HCEC 1CT (cell line): ENCODE results near the gene FAM72B.
"Not testable (repeated sequence)": the region's sequence is repeated elsewhere in the genome, so short reads cannot be mapped to it uniquely, and the experiment has no call there.

ENCODE experiments used
- DNase-seq: peaks from one replicate; pipeline ENCODE4 v3.0.0-alpha.2; 2017

Gene FAM72B

GRCh38 chr1:121199763-121200162 lies 15.6 kb upstream of the FAM72B start:
- DNase-seq: not testable (repeated sequence)

GRCh38 chr1:121197095-121197882 lies 13.1 kb upstream of the FAM72B start:
- DNase-seq: not testable (repeated sequence)

- not testable (repeated sequence) for DNase-seq
Measured at GRCh38 chr1:121192512-121192911, 8.4 kb upstream of the FAM72B start.

- DNase-seq: not testable (repeated sequence)
Measured at GRCh38 chr1:121187914-121188313, 3.8 kb upstream of the FAM72B start.

GRCh38 chr1:121186191-121186590 lies 2.1 kb upstream of the FAM72B start:
- not testable (repeated sequence) for DNase-seq

- DNase-seq: not testable (repeated sequence)
Measured at GRCh38 chr1:121185140-121185708, 1.1 kb upstream of the FAM72B start.

- DNase-seq: not testable (repeated sequence)
Measured at GRCh38 chr1:121183867-121184266, 273 bp downstream of the FAM72B start.

- DNase-seq: not testable (repeated sequence)
Measured at GRCh38 chr1:121178197-121178596, 5.9 kb downstream of the FAM72B start.

- DNase-seq: not testable (repeated sequence)
Measured at GRCh38 chr1:121176649-121177048, 7.5 kb downstream of the FAM72B start.

- DNase-seq: not testable (repeated sequence)
Measured at GRCh38 chr1:121168152-121168668, 15.9 kb downstream of the FAM72B start.

- not testable (repeated sequence) for DNase-seq
Measured at GRCh38 chr1:121167225-121167738, 16.9 kb downstream of the FAM72B start.

GRCh38 chr1:121165296-121165695 lies 18.8 kb downstream of the FAM72B start:
- DNase-seq: peak; percentile 0

- peak; percentile 19 for DNase-seq
Measured at GRCh38 chr1:121163850-121164757, 20.0 kb downstream of the FAM72B start.

GRCh38 chr1:121161199-121161901 lies 22.8 kb downstream of the FAM72B start:
- DNase-seq: not testable (repeated sequence)

GRCh38 chr1:121160118-121160517 lies 24.0 kb downstream of the FAM72B start:
- not testable (repeated sequence) for DNase-seq

GRCh38 chr1:121157609-121158008 lies 26.5 kb downstream of the FAM72B start:
- not testable (repeated sequence) for DNase-seq

GRCh38 chr1:121156958-121157603 lies 27.1 kb downstream of the FAM72B start:
- DNase-seq: not testable (repeated sequence)

GRCh38 chr1:121155671-121156358 lies 28.3 kb downstream of the FAM72B start:
- peak; percentile 15 for DNase-seq

GRCh38 chr1:121154811-121155210 lies 29.3 kb downstream of the FAM72B start:
- DNase-seq: not testable (repeated sequence)

- DNase-seq: not testable (repeated sequence)
Measured at GRCh38 chr1:121152788-121153187, 31.4 kb downstream of the FAM72B start.

- DNase-seq: not testable (repeated sequence)
Measured at GRCh38 chr1:121151294-121151693, 32.8 kb downstream of the FAM72B start.
